ENCODE measurements around the gene C22orf42.

DNA sequence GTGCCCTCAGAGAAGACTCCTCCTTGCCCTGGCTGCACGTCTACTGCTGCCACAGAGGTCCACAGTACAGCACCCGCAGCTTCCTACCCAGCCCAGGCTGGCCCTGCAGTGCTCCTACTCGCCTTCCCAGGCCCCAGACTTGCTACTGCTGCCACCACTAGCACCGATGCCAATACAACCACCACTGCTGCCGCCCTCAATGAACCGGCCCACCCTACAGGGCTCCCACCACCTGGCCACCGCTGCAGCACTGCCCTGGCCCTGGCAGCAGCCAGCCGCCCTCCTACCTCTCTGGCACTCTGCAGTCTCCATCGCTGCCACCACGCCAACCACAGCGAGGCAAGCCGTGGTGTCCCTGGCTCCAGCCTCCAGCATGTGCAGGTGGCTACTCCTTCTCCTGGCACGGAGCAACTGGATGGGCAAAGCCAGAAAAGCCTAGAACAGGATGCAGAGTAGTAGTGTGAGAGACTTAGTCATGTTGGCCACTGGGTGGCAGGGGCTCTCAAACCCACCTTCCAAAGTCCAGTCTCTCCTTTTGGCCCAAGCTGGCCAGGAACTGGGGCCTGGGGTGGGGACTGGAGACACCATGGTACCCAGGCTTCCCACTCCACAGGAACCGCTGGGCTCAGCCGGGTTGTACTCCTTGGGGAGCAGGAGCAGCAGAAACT, 39.4 kb downstream of the C22orf42 start:
- TF ChIP-seq CTCF (optimal IDR thresholded peaks at IDR 0.05 in 1 of 3, IDR thresholded peaks at IDR 0.05 in 1 of 3, conservative IDR thresholded peaks at IDR 0.05 in 1 of 3; ENCODE audit: extremely low read depth in 1 of 3, insufficient read depth in 2 of 3, low read length in 3 of 3): no peak
- TF ChIP-seq EZH2 (IDR thresholded peaks at IDR 0.05; ENCODE audit: low read length): no peak

All from keratinocyte (primary cell).